Measurements from ENCODE around the gene TAGLN.

TAGLN gene

GRCh38 chr11:117192401-117192875, 6.7 kb upstream of the TAGLN start:
- Histone ChIP-seq H3K4me2 (ENCODE audit: low read depth, low read length, poor library complexity, severe bottlenecking) (no peak overlapping the region), H3K4me3 (ENCODE audit: low read length, poor library complexity, severe bottlenecking) (no peak overlapping the region), H3K79me2 (ENCODE audit: insufficient read depth, low read length) (no peaks in the 10 kb centered on the region), H3K27me3 (ENCODE audit: insufficient read depth, low read length, poor library complexity, severe bottlenecking) (no peaks in the 10 kb centered on the region), H2AFZ (ENCODE audit: low read length) (no peak overlapping the region), H3K9me2 (replicated peaks; ENCODE audit: low read depth, low read length) (no peaks in the 10 kb centered on the region), H3K36me3 (ENCODE audit: insufficient read depth, low read length) (no peaks in the 10 kb centered on the region; the same call in 1 of the 2 replicates), H4K20me1 (ENCODE audit: insufficient read depth, low read length, poor library complexity, severe bottlenecking) (no peaks in the 10 kb centered on the region), H3K9me3 (ENCODE audit: insufficient read depth, low read depth, low read length) (no peaks in the 10 kb centered on the region), H3F3A (ENCODE audit: low read depth) (no peaks in the 10 kb centered on the region), H3K9ac (ENCODE audit: low read depth, low read length, poor library complexity, severe bottlenecking) (no peak overlapping the region), H3K4me1 (ENCODE audit: insufficient read depth, low read length, poor library complexity, severe bottlenecking) (no peaks in the 10 kb centered on the region)
- TF ChIP-seq CTCF (conservative IDR thresholded peaks at IDR 0.05; ENCODE audit: low read length) (no peak), EZH2phosphoT487 (IDR thresholded peaks at IDR 0.05; ENCODE audit: borderline replicate concordance) (no peak)

- Histone ChIP-seq H2AFZ (ENCODE audit: low read length) (no peak overlapping the region), H3K4me3 (ENCODE audit: low read length, poor library complexity, severe bottlenecking) (no peak overlapping the region), H3K4me1 (ENCODE audit: insufficient read depth, low read length, poor library complexity, severe bottlenecking) (no peaks in the 10 kb centered on the region), H3F3A (ENCODE audit: low read depth) (no peaks in the 10 kb centered on the region), H3K79me2 (ENCODE audit: insufficient read depth, low read length) (no peaks in the 10 kb centered on the region), H4K20me1 (ENCODE audit: insufficient read depth, low read length, poor library complexity, severe bottlenecking) (no peaks in the 10 kb centered on the region), H3K9me3 (ENCODE audit: insufficient read depth, low read depth, low read length) (no peaks in the 10 kb centered on the region), H3K27me3 (ENCODE audit: insufficient read depth, low read length, poor library complexity, severe bottlenecking) (no peaks in the 10 kb centered on the region), H3K4me2 (ENCODE audit: low read depth, low read length, poor library complexity, severe bottlenecking) (no peak overlapping the region), H3K9me2 (replicated peaks; ENCODE audit: low read depth, low read length) (no peaks in the 10 kb centered on the region), H3K36me3 (ENCODE audit: insufficient read depth, low read length) (no peaks in the 10 kb centered on the region; the same call in 1 of the 2 replicates), H3K9ac (ENCODE audit: low read depth, low read length, poor library complexity, severe bottlenecking) (no peak overlapping the region)
- TF ChIP-seq EZH2phosphoT487 (IDR thresholded peaks at IDR 0.05; ENCODE audit: borderline replicate concordance) (no peak), CTCF (conservative IDR thresholded peaks at IDR 0.05; ENCODE audit: low read length) (no peak)
Measured at GRCh38 chr11:117193130-117194020, 5.8 kb upstream of the TAGLN start.

- no peak overlapping the region for H2AFZ ChIP-seq (ENCODE audit: low read length)
- no peak overlapping the region for H3K9ac ChIP-seq (ENCODE audit: low read depth, low read length, poor library complexity, severe bottlenecking)
- no peaks in the 10 kb centered on the region; the same call in 1 of the 2 replicates for H3K36me3 ChIP-seq (ENCODE audit: insufficient read depth, low read length)
- no peaks in the 10 kb centered on the region for H3K27me3 ChIP-seq (ENCODE audit: insufficient read depth, low read length, poor library complexity, severe bottlenecking)
- H3K79me2 ChIP-seq (ENCODE audit: insufficient read depth, low read length), result no peaks in the 10 kb centered on the region
- no peaks in the 10 kb centered on the region for H3K4me1 ChIP-seq (ENCODE audit: insufficient read depth, low read length, poor library complexity, severe bottlenecking)
- TF ChIP-seq EZH2phosphoT487 (IDR thresholded peaks at IDR 0.05; ENCODE audit: borderline replicate concordance), result no peak
- TF ChIP-seq CTCF (conservative IDR thresholded peaks at IDR 0.05; ENCODE audit: low read length), result no peak
- H4K20me1 ChIP-seq (ENCODE audit: insufficient read depth, low read length, poor library complexity, severe bottlenecking), result no peaks in the 10 kb centered on the region
- H3F3A ChIP-seq (ENCODE audit: low read depth), result no peaks in the 10 kb centered on the region
- H3K4me3 ChIP-seq (ENCODE audit: low read length, poor library complexity, severe bottlenecking), result no peak overlapping the region
- H3K4me2 ChIP-seq (ENCODE audit: low read depth, low read length, poor library complexity, severe bottlenecking), result no peak overlapping the region
- no peaks in the 10 kb centered on the region for H3K9me3 ChIP-seq (ENCODE audit: insufficient read depth, low read depth, low read length)
- H3K9me2 ChIP-seq (replicated peaks; ENCODE audit: low read depth, low read length), result no peaks in the 10 kb centered on the region
Measured at GRCh38 chr11:117194267-117194666, 4.9 kb upstream of the TAGLN start.
